ENCODE measurements around the gene TTR. TPM values are rescaled to one million over a fixed set of nuclear protein-coding genes. Genes with fewer than 3 reads are reported as not detected.

TTR gene
- polyA plus RNA-seq, 2 donors, result 0.13 to 0.16 TPM

GRCh38 chr18:31562726-31563125 is 29.0 kb upstream of the TTR start:
- Histone ChIP-seq H3K27ac (ENCODE audit: low read depth in 2 of 2, low read length in 1 of 2) (no peak overlapping the region), H3K4me3 (ENCODE audit: low read depth in 1 of 2, low read length in 2 of 2) (no peak overlapping the region), H3K9me3 (ENCODE audit: control insufficient read depth in 2 of 2, insufficient read depth in 1 of 2, low read depth in 1 of 2, low read length in 1 of 2) (no peaks in the 10 kb centered on the region), H3K4me1 (ENCODE audit: control insufficient read depth in 2 of 2, insufficient read depth in 2 of 2, low read length in 1 of 2) (no peaks in the 10 kb centered on the region), H3K36me3 (ENCODE audit: control insufficient read depth in 2 of 2, insufficient read depth in 2 of 2, low read length in 1 of 2) (no peaks in the 10 kb centered on the region), H3K27me3 (ENCODE audit: control insufficient read depth in 1 of 2, insufficient read depth in 2 of 2, low read length in 2 of 2) (no peaks in the 10 kb centered on the region)
- WGBS, 2 donors, result 26 to 28% methylated on average over 4 of the region's 4 CpGs

- Histone ChIP-seq H3K9me3 (ENCODE audit: control insufficient read depth in 2 of 2, insufficient read depth in 1 of 2, low read depth in 1 of 2, low read length in 1 of 2) (no peaks in the 10 kb centered on the region), H3K27me3 (ENCODE audit: control insufficient read depth in 1 of 2, insufficient read depth in 2 of 2, low read length in 2 of 2) (no peaks in the 10 kb centered on the region), H3K4me3 (ENCODE audit: low read depth in 1 of 2, low read length in 2 of 2) (no peak overlapping the region), H3K27ac (ENCODE audit: low read depth in 2 of 2, low read length in 1 of 2) (no peak overlapping the region), H3K36me3 (ENCODE audit: control insufficient read depth in 2 of 2, insufficient read depth in 2 of 2, low read length in 1 of 2) (no peaks in the 10 kb centered on the region), H3K4me1 (ENCODE audit: control insufficient read depth in 2 of 2, insufficient read depth in 2 of 2, low read length in 1 of 2) (no peaks in the 10 kb centered on the region)
- 0% methylated on average over 1 of the region's 1 CpG for WGBS, 2 donors
Measured at GRCh38 chr18:31563778-31564177, 27.9 kb upstream of the TTR start.

- Histone ChIP-seq H3K4me1 (ENCODE audit: control insufficient read depth in 2 of 2, insufficient read depth in 2 of 2, low read length in 1 of 2) (no peaks in the 10 kb centered on the region), H3K9me3 (ENCODE audit: control insufficient read depth in 2 of 2, insufficient read depth in 1 of 2, low read depth in 1 of 2, low read length in 1 of 2) (no peaks in the 10 kb centered on the region), H3K27me3 (ENCODE audit: control insufficient read depth in 1 of 2, insufficient read depth in 2 of 2, low read length in 2 of 2) (no peaks in the 10 kb centered on the region), H3K27ac (ENCODE audit: low read depth in 2 of 2, low read length in 1 of 2) (no peak overlapping the region), H3K4me3 (ENCODE audit: low read depth in 1 of 2, low read length in 2 of 2) (no peak overlapping the region), H3K36me3 (ENCODE audit: control insufficient read depth in 2 of 2, insufficient read depth in 2 of 2, low read length in 1 of 2) (no peaks in the 10 kb centered on the region)
- 77 to 94% methylated on average over 2 of the region's 2 CpGs for WGBS, 2 donors
Measured at GRCh38 chr18:31565345-31565744, 26.3 kb upstream of the TTR start.

- no peaks in the 10 kb centered on the region for H3K4me1 ChIP-seq (ENCODE audit: control insufficient read depth in 2 of 2, insufficient read depth in 2 of 2, low read length in 1 of 2)
- H3K27me3 ChIP-seq (ENCODE audit: control insufficient read depth in 1 of 2, insufficient read depth in 2 of 2, low read length in 2 of 2), result no peaks in the 10 kb centered on the region
- 83 to 86% methylated on average over 10 of the region's 10 CpGs for WGBS, 2 donors
- H3K36me3 ChIP-seq (ENCODE audit: control insufficient read depth in 2 of 2, insufficient read depth in 2 of 2, low read length in 1 of 2), result no peaks in the 10 kb centered on the region
- H3K4me3 ChIP-seq (ENCODE audit: low read depth in 1 of 2, low read length in 2 of 2), result no peak overlapping the region
- H3K27ac ChIP-seq (ENCODE audit: low read depth in 2 of 2, low read length in 1 of 2), result no peak overlapping the region
- no peaks in the 10 kb centered on the region for H3K9me3 ChIP-seq (ENCODE audit: control insufficient read depth in 2 of 2, insufficient read depth in 1 of 2, low read depth in 1 of 2, low read length in 1 of 2)
Measured at GRCh38 chr18:31565782-31566512, 25.7 kb upstream of the TTR start.

- H3K27me3 ChIP-seq (ENCODE audit: control insufficient read depth in 1 of 2, insufficient read depth in 2 of 2, low read length in 2 of 2), result no peaks in the 10 kb centered on the region
- 61 to 66% methylated on average over 4 of the region's 4 CpGs for WGBS, 2 donors
- H3K4me1 ChIP-seq (ENCODE audit: control insufficient read depth in 2 of 2, insufficient read depth in 2 of 2, low read length in 1 of 2), result no peaks in the 10 kb centered on the region
- H3K4me3 ChIP-seq (ENCODE audit: low read depth in 1 of 2, low read length in 2 of 2), result no peak overlapping the region
- H3K27ac ChIP-seq (ENCODE audit: low read depth in 2 of 2, low read length in 1 of 2), result no peak overlapping the region
- H3K9me3 ChIP-seq (ENCODE audit: control insufficient read depth in 2 of 2, insufficient read depth in 1 of 2, low read depth in 1 of 2, low read length in 1 of 2), result no peaks in the 10 kb centered on the region
- H3K36me3 ChIP-seq (ENCODE audit: control insufficient read depth in 2 of 2, insufficient read depth in 2 of 2, low read length in 1 of 2), result no peaks in the 10 kb centered on the region
Measured at GRCh38 chr18:31566576-31567306, 24.9 kb upstream of the TTR start.

- Histone ChIP-seq H3K27ac (ENCODE audit: low read depth in 2 of 2, low read length in 1 of 2) (no peak overlapping the region), H3K4me1 (ENCODE audit: control insufficient read depth in 2 of 2, insufficient read depth in 2 of 2, low read length in 1 of 2) (peaks cover 0 to 2% of the 10 kb centered on the region in 2 donors), H3K36me3 (ENCODE audit: control insufficient read depth in 2 of 2, insufficient read depth in 2 of 2, low read length in 1 of 2) (no peaks in the 10 kb centered on the region), H3K4me3 (ENCODE audit: low read depth in 1 of 2, low read length in 2 of 2) (no peak overlapping the region), H3K9me3 (ENCODE audit: control insufficient read depth in 2 of 2, insufficient read depth in 1 of 2, low read depth in 1 of 2, low read length in 1 of 2) (no peaks in the 10 kb centered on the region), H3K27me3 (ENCODE audit: control insufficient read depth in 1 of 2, insufficient read depth in 2 of 2, low read length in 2 of 2) (no peaks in the 10 kb centered on the region)
- 63 to 74% methylated on average over 9 of the region's 9 CpGs for WGBS, 2 donors
Measured at GRCh38 chr18:31572368-31572767, 19.3 kb upstream of the TTR start.

- Histone ChIP-seq H3K27ac (ENCODE audit: low read depth in 2 of 2, low read length in 1 of 2) (no peak overlapping the region), H3K9me3 (ENCODE audit: control insufficient read depth in 2 of 2, insufficient read depth in 1 of 2, low read depth in 1 of 2, low read length in 1 of 2) (no peaks in the 10 kb centered on the region), H3K27me3 (ENCODE audit: control insufficient read depth in 1 of 2, insufficient read depth in 2 of 2, low read length in 2 of 2) (no peaks in the 10 kb centered on the region), H3K4me1 (ENCODE audit: control insufficient read depth in 2 of 2, insufficient read depth in 2 of 2, low read length in 1 of 2) (peaks cover 0 to 2% of the 10 kb centered on the region in 2 donors), H3K36me3 (ENCODE audit: control insufficient read depth in 2 of 2, insufficient read depth in 2 of 2, low read length in 1 of 2) (no peaks in the 10 kb centered on the region), H3K4me3 (ENCODE audit: low read depth in 1 of 2, low read length in 2 of 2) (no peak overlapping the region)
- WGBS, 2 donors, result 77 to 94% methylated on average over 3 of the region's 3 CpGs
Measured at GRCh38 chr18:31573051-31573450, 18.6 kb upstream of the TTR start.

GRCh38 chr18:31574359-31574758 is 17.3 kb upstream of the TTR start:
- Histone ChIP-seq H3K27ac (ENCODE audit: low read depth in 2 of 2, low read length in 1 of 2) (no peak overlapping the region), H3K9me3 (ENCODE audit: control insufficient read depth in 2 of 2, insufficient read depth in 1 of 2, low read depth in 1 of 2, low read length in 1 of 2) (no peaks in the 10 kb centered on the region)

GRCh38 chr18:31575515-31576257 is 16.0 kb upstream of the TTR start:
- WGBS, 2 donors, result 62 to 66% methylated on average over 3 of the region's 3 CpGs
- Histone ChIP-seq H3K27me3 (ENCODE audit: control insufficient read depth in 1 of 2, insufficient read depth in 2 of 2, low read length in 2 of 2) (no peaks in the 10 kb centered on the region), H3K4me1 (ENCODE audit: control insufficient read depth in 2 of 2, insufficient read depth in 2 of 2, low read length in 1 of 2) (peaks cover 0 to 2% of the 10 kb centered on the region in 2 donors), H3K9me3 (ENCODE audit: control insufficient read depth in 2 of 2, insufficient read depth in 1 of 2, low read depth in 1 of 2, low read length in 1 of 2) (no peaks in the 10 kb centered on the region), H3K4me3 (ENCODE audit: low read depth in 1 of 2, low read length in 2 of 2) (no peak overlapping the region), H3K27ac (ENCODE audit: low read depth in 2 of 2, low read length in 1 of 2) (no peak overlapping the region), H3K36me3 (ENCODE audit: control insufficient read depth in 2 of 2, insufficient read depth in 2 of 2, low read length in 1 of 2) (no peaks in the 10 kb centered on the region)

More at GRCh38 chr18:31574359-31574758, 17.3 kb upstream of the TTR start:
- H3K4me1 ChIP-seq (ENCODE audit: control insufficient read depth in 2 of 2, insufficient read depth in 2 of 2, low read length in 1 of 2), result peaks cover 0 to 2% of the 10 kb centered on the region in 2 donors
- H3K36me3 ChIP-seq (ENCODE audit: control insufficient read depth in 2 of 2, insufficient read depth in 2 of 2, low read length in 1 of 2), result no peaks in the 10 kb centered on the region
- no peak overlapping the region for H3K4me3 ChIP-seq (ENCODE audit: low read depth in 1 of 2, low read length in 2 of 2)
- WGBS, 2 donors, result 79 to 92% methylated on average over 1 of the region's 1 CpG
- no peaks in the 10 kb centered on the region for H3K27me3 ChIP-seq (ENCODE audit: control insufficient read depth in 1 of 2, insufficient read depth in 2 of 2, low read length in 2 of 2)

Data from esophagus (tissue), 2 donors.